GM21526 (cell line): ENCODE data around the gene SEC14L5.

Experiments
- ATAC-seq: cut with Tn5 transposase; IDR thresholded peaks from one replicate; pipeline ENCODE4 v1.9.1; 2021; ENCODE audit warnings: moderate library complexity; ENCODE audit not compliant: unreplicated experiment, low FRiP score

SEC14L5 gene

GRCh38 chr16:5007256-5007655 lies 49.1 kb downstream of the SEC14L5 start:
- no peak for ATAC-seq

- no peak for ATAC-seq
These were observed 50.2 kb downstream of the SEC14L5 start for GRCh38 chr16:5008311-5008731.

GRCh38 chr16:5010576-5011329 lies 52.6 kb downstream of the SEC14L5 start:
- ATAC-seq: no peak

GRCh38 chr16:5011637-5012036 lies 53.5 kb downstream of the SEC14L5 start:
- no peak for ATAC-seq

- no peak for ATAC-seq
These were observed 54.8 kb downstream of the SEC14L5 start for GRCh38 chr16:5012887-5013286.

- no peak for ATAC-seq
These were observed 57.2 kb downstream of the SEC14L5 start for GRCh38 chr16:5015351-5015750.

- no peak for ATAC-seq
These were observed 57.8 kb downstream of the SEC14L5 start for GRCh38 chr16:5015887-5016286.

GRCh38 chr16:5016967-5017677 lies 59.0 kb downstream of the SEC14L5 start:
- no peak for ATAC-seq

- ATAC-seq: no peak
These were observed 59.5 kb downstream of the SEC14L5 start for GRCh38 chr16:5017678-5017969.

GRCh38 chr16:5018793-5019192 lies 60.7 kb downstream of the SEC14L5 start:
- ATAC-seq: no peak

GRCh38 chr16:5019775-5020174 lies 61.6 kb downstream of the SEC14L5 start:
- ATAC-seq: no peak

- no peak for ATAC-seq
These were observed 62.4 kb downstream of the SEC14L5 start for GRCh38 chr16:5020551-5020950.

GRCh38 chr16:5022521-5022920 lies 64.4 kb downstream of the SEC14L5 start:
- ATAC-seq: no peak

GRCh38 chr16:5024632-5025031 lies 66.5 kb downstream of the SEC14L5 start:
- ATAC-seq: no peak

- ATAC-seq: no peak
These were observed 67.1 kb downstream of the SEC14L5 start for GRCh38 chr16:5025171-5025632.

- no peak for ATAC-seq
These were observed 68.5 kb downstream of the SEC14L5 start for GRCh38 chr16:5026664-5027063.

- no peak for ATAC-seq
These were observed 69.0 kb downstream of the SEC14L5 start for GRCh38 chr16:5027086-5027485.

- no peak for ATAC-seq
These were observed 69.6 kb downstream of the SEC14L5 start for GRCh38 chr16:5027575-5028235.

GRCh38 chr16:5028950-5029475 lies 70.9 kb downstream of the SEC14L5 start:
- no peak for ATAC-seq

- no peak for ATAC-seq
These were observed 72.2 kb downstream of the SEC14L5 start for GRCh38 chr16:5030251-5030870.

- no peak for ATAC-seq
These were observed 73.5 kb downstream of the SEC14L5 start for GRCh38 chr16:5031601-5032000.
